ENCODE results near the gene STIM2. TPM values are rescaled to one million over a fixed set of nuclear protein-coding genes. Genes with fewer than 3 reads are reported as not detected.
"Not testable (repeated sequence)": the region's sequence is repeated elsewhere in the genome, so short reads cannot be mapped to it uniquely, and the experiment has no call there.

Gene STIM2
- polyA plus RNA-seq, 4 donors: 7.6 to 28.0 (median 15.7) TPM

GRCh38 chr4:26819478-26820095 is 41.1 kb upstream of the STIM2 start:
- Histone ChIP-seq H3K9me3 (ENCODE audit: control insufficient read depth in 2 of 2, insufficient read depth in 1 of 2, low read depth in 1 of 2, low read length in 1 of 2) (peaks cover 0 to 15% of the 10 kb centered on the region in 2 donors), H3K36me3 (ENCODE audit: control insufficient read depth in 3 of 3, insufficient read depth in 2 of 3, low read depth in 1 of 3, low read length in 3 of 3) (no peaks in the 10 kb centered on the region), H3K4me1 (ENCODE audit: control insufficient read depth in 3 of 3, insufficient read depth in 2 of 3, low read depth in 1 of 3, low read length in 2 of 3) (peaks cover 3 to 12% (median 7%) of the 10 kb centered on the region in 3 donors), H3K27ac (ENCODE audit: low read depth in 1 of 3, low read length in 2 of 3) (no peak overlapping the region), H3K4me3 (ENCODE audit: low read depth in 1 of 3, low read length in 3 of 3) (no peak overlapping the region), H3K27me3 (ENCODE audit: control insufficient read depth in 3 of 3, insufficient read depth in 3 of 3, low read length in 3 of 3) (no peaks in the 10 kb centered on the region)
- no peak for DNase-seq
- WGBS, 3 donors: 88 to 89% (median 88%) methylated on average over 3 of the region's 3 CpGs
- FAIRE-seq: no peak

- Histone ChIP-seq H3K27me3 (ENCODE audit: control insufficient read depth in 3 of 3, insufficient read depth in 3 of 3, low read length in 3 of 3) (no peaks in the 10 kb centered on the region), H3K4me1 (ENCODE audit: control insufficient read depth in 3 of 3, insufficient read depth in 2 of 3, low read depth in 1 of 3, low read length in 2 of 3) (peaks cover 3 to 12% (median 7%) of the 10 kb centered on the region in 3 donors), H3K9me3 (ENCODE audit: control insufficient read depth in 2 of 2, insufficient read depth in 1 of 2, low read depth in 1 of 2, low read length in 1 of 2) (peaks cover 0 to 15% of the 10 kb centered on the region in 2 donors), H3K36me3 (ENCODE audit: control insufficient read depth in 3 of 3, insufficient read depth in 2 of 3, low read depth in 1 of 3, low read length in 3 of 3) (no peaks in the 10 kb centered on the region), H3K27ac (ENCODE audit: low read depth in 1 of 3, low read length in 2 of 3) (no peak overlapping the region), H3K4me3 (ENCODE audit: low read depth in 1 of 3, low read length in 3 of 3) (no peak overlapping the region)
- DNase-seq (no peak), FAIRE-seq (no peak)
- WGBS, 3 donors: 96 to 100% (median 97%) methylated on average over 1 of the region's 1 CpG
These were observed 40.3 kb upstream of the STIM2 start for GRCh38 chr4:26820346-26820745.

- DNase-seq: no peak
- peaks cover 0 to 15% of the 10 kb centered on the region in 2 donors for H3K9me3 ChIP-seq (ENCODE audit: control insufficient read depth in 2 of 2, insufficient read depth in 1 of 2, low read depth in 1 of 2, low read length in 1 of 2)
- WGBS, 3 donors: 94 to 100% (median 94%) methylated on average over 3 of the region's 3 CpGs
- H3K27ac ChIP-seq (ENCODE audit: low read depth in 1 of 3, low read length in 2 of 3): no peak overlapping the region
- H3K36me3 ChIP-seq (ENCODE audit: control insufficient read depth in 3 of 3, insufficient read depth in 2 of 3, low read depth in 1 of 3, low read length in 3 of 3): no peaks in the 10 kb centered on the region
- H3K4me1 ChIP-seq (ENCODE audit: control insufficient read depth in 3 of 3, insufficient read depth in 2 of 3, low read depth in 1 of 3, low read length in 2 of 3): peaks cover 3 to 12% (median 7%) of the 10 kb centered on the region in 3 donors
- H3K27me3 ChIP-seq (ENCODE audit: control insufficient read depth in 3 of 3, insufficient read depth in 3 of 3, low read length in 3 of 3): no peaks in the 10 kb centered on the region
- FAIRE-seq: no peak
- no peak overlapping the region for H3K4me3 ChIP-seq (ENCODE audit: low read depth in 1 of 3, low read length in 3 of 3)
These were observed 39.6 kb upstream of the STIM2 start for GRCh38 chr4:26821031-26821430.

- DNase-seq: peak; percentile 60 to 75
- Histone ChIP-seq H3K36me3 (ENCODE audit: control insufficient read depth in 3 of 3, insufficient read depth in 2 of 3, low read depth in 1 of 3, low read length in 3 of 3) (no peaks in the 10 kb centered on the region), H3K27me3 (ENCODE audit: control insufficient read depth in 3 of 3, insufficient read depth in 3 of 3, low read length in 3 of 3) (no peaks in the 10 kb centered on the region), H3K9me3 (ENCODE audit: control insufficient read depth in 2 of 2, insufficient read depth in 1 of 2, low read depth in 1 of 2, low read length in 1 of 2) (peaks cover 0 to 15% of the 10 kb centered on the region in 2 donors), H3K4me1 (ENCODE audit: control insufficient read depth in 3 of 3, insufficient read depth in 2 of 3, low read depth in 1 of 3, low read length in 2 of 3) (peaks cover 3 to 12% (median 7%) of the 10 kb centered on the region in 3 donors), H3K4me3 (ENCODE audit: low read depth in 1 of 3, low read length in 3 of 3) (no peak overlapping the region), H3K27ac (ENCODE audit: low read depth in 1 of 3, low read length in 2 of 3) (peak overlapping the region in 2 of 3 donors; percentile 11 to 51)
- no peak for FAIRE-seq
- WGBS, 3 donors: 66 to 68% (median 68%) methylated on average over 11 of the region's 11 CpGs
These were observed 38.8 kb upstream of the STIM2 start for GRCh38 chr4:26821677-26822503.

- H3K4me3 ChIP-seq (ENCODE audit: low read depth in 1 of 3, low read length in 3 of 3): no peak overlapping the region
- FAIRE-seq: no peak
- peak in 1 of 2 donors; percentile 9 for DNase-seq
- H3K9me3 ChIP-seq (ENCODE audit: control insufficient read depth in 2 of 2, insufficient read depth in 1 of 2, low read depth in 1 of 2, low read length in 1 of 2): peaks cover 0 to 15% of the 10 kb centered on the region in 2 donors
- 36 to 63% (median 43%) methylated on average over 6 of the region's 6 CpGs for WGBS, 3 donors
- H3K36me3 ChIP-seq (ENCODE audit: control insufficient read depth in 3 of 3, insufficient read depth in 2 of 3, low read depth in 1 of 3, low read length in 3 of 3): no peaks in the 10 kb centered on the region
- H3K27me3 ChIP-seq (ENCODE audit: control insufficient read depth in 3 of 3, insufficient read depth in 3 of 3, low read length in 3 of 3): no peaks in the 10 kb centered on the region
- peak overlapping the region in 1 of 3 donors; percentile 51 for H3K27ac ChIP-seq (ENCODE audit: low read depth in 1 of 3, low read length in 2 of 3)
- peaks cover 3 to 17% (median 7%) of the 10 kb centered on the region in 3 donors for H3K4me1 ChIP-seq (ENCODE audit: control insufficient read depth in 3 of 3, insufficient read depth in 2 of 3, low read depth in 1 of 3, low read length in 2 of 3)
These were observed 38.1 kb upstream of the STIM2 start for GRCh38 chr4:26822546-26822945.

DNA sequence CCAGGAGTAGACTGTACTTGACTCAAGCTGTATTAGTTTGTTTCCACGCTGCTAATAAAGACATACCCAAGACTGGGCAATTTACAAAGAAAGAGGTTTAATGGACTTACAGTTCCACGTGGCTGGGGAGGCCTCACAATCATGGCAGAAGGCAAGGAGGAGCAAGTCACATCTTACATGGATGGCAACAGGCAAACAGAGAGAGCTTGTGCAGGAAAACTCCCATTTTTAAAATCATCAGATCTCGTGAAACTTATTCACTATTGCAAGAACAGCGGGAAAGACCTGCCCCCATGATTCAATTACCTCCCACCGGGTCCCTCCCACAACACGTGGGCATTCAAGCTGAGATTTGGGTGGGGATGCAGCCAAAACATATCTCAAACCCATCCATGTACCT is 37.7 kb upstream of the STIM2 start:
- H3K36me3 ChIP-seq (ENCODE audit: control insufficient read depth in 3 of 3, insufficient read depth in 2 of 3, low read depth in 1 of 3, low read length in 3 of 3); H3K4me3 ChIP-seq (ENCODE audit: low read depth in 1 of 3, low read length in 3 of 3); H3K27me3 ChIP-seq (ENCODE audit: control insufficient read depth in 3 of 3, insufficient read depth in 3 of 3, low read length in 3 of 3); FAIRE-seq; DNase-seq: not testable (repeated sequence)
- 88 to 95% (median 92%) methylated on average over 6 of the region's 6 CpGs for WGBS, 3 donors
- H3K4me1 ChIP-seq (ENCODE audit: control insufficient read depth in 3 of 3, insufficient read depth in 2 of 3, low read depth in 1 of 3, low read length in 2 of 3): peaks cover 3 to 18% (median 7%) of the 10 kb centered on the region in 3 donors
- peaks cover 0 to 15% of the 10 kb centered on the region in 2 donors for H3K9me3 ChIP-seq (ENCODE audit: control insufficient read depth in 2 of 2, insufficient read depth in 1 of 2, low read depth in 1 of 2, low read length in 1 of 2)
- H3K27ac ChIP-seq (ENCODE audit: low read depth in 1 of 3, low read length in 2 of 3): peak overlapping the region in 1 of 3 donors; percentile 51

- Histone ChIP-seq H3K27me3 (ENCODE audit: control insufficient read depth in 3 of 3, insufficient read depth in 3 of 3, low read length in 3 of 3) (no peaks in the 10 kb centered on the region), H3K4me1 (ENCODE audit: control insufficient read depth in 3 of 3, insufficient read depth in 2 of 3, low read depth in 1 of 3, low read length in 2 of 3) (peaks cover 3 to 24% (median 7%) of the 10 kb centered on the region in 3 donors), H3K9me3 (ENCODE audit: control insufficient read depth in 2 of 2, insufficient read depth in 1 of 2, low read depth in 1 of 2, low read length in 1 of 2) (peaks cover 0 to 15% of the 10 kb centered on the region in 2 donors), H3K4me3 (ENCODE audit: low read depth in 1 of 3, low read length in 3 of 3) (no peak overlapping the region), H3K27ac (ENCODE audit: low read depth in 1 of 3, low read length in 2 of 3) (no peak overlapping the region), H3K36me3 (ENCODE audit: control insufficient read depth in 3 of 3, insufficient read depth in 2 of 3, low read depth in 1 of 3, low read length in 3 of 3) (no peaks in the 10 kb centered on the region)
- DNase-seq (no peak), FAIRE-seq (no peak)
- WGBS, 3 donors: 82 to 96% (median 91%) methylated on average over 3 of the region's 3 CpGs
These were observed 37.1 kb upstream of the STIM2 start for GRCh38 chr4:26823583-26823982.

DNA sequence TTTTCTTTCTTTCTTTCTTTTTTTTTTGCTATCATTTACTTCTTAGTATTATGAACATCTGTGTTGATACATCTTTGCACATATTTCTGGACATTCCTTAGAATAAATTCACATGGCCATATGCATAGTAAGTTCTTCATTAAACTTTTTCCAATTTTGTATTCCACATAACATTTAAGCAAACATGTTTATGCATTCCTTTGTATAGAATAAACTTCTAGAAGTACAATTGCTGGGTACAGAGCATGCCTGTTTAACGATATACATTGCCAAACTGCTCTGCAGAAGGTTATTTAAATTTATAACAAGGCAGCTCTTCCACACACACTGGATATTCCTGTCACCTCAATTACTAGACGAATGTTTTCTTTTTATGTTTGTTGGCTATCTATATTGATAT is 36.0 kb upstream of the STIM2 start:
- H3K36me3 ChIP-seq (ENCODE audit: control insufficient read depth in 3 of 3, insufficient read depth in 2 of 3, low read depth in 1 of 3, low read length in 3 of 3): no peaks in the 10 kb centered on the region
- H3K4me3 ChIP-seq (ENCODE audit: low read depth in 1 of 3, low read length in 3 of 3): no peak overlapping the region
- no peak overlapping the region for H3K27ac ChIP-seq (ENCODE audit: low read depth in 1 of 3, low read length in 2 of 3)
- H3K9me3 ChIP-seq (ENCODE audit: control insufficient read depth in 2 of 2, insufficient read depth in 1 of 2, low read depth in 1 of 2, low read length in 1 of 2): peaks cover 0 to 15% of the 10 kb centered on the region in 2 donors
- no peak for FAIRE-seq
- DNase-seq: no peak
- WGBS, 3 donors: 84 to 96% (median 91%) methylated on average over 2 of the region's 2 CpGs
- H3K27me3 ChIP-seq (ENCODE audit: control insufficient read depth in 3 of 3, insufficient read depth in 3 of 3, low read length in 3 of 3): no peaks in the 10 kb centered on the region
- peaks cover 6 to 33% (median 7%) of the 10 kb centered on the region in 3 donors for H3K4me1 ChIP-seq (ENCODE audit: control insufficient read depth in 3 of 3, insufficient read depth in 2 of 3, low read depth in 1 of 3, low read length in 2 of 3)
